SU-DHL-6 (cell line): ENCODE measurements around the gene FLT1.

Experiments
- H2AFZ ChIP-seq: fragments of 200-600 bp; sonication (generic); 2 replicates; pipeline ENCODE4 v1.6.1; 2014; ENCODE audit warnings: low read depth, mild to moderate bottlenecking, moderate library complexity, mixed read lengths, antibody characterized with exemption, low read length; ENCODE audit not compliant: severe bottlenecking
- H3F3A ChIP-seq: fragments of 200-600 bp; shearing (Covaris generic); 2 replicates; pipeline ENCODE4 v1.6.0; 2016; ENCODE audit warnings: antibody characterized with exemption, mild to moderate bottlenecking; ENCODE audit not compliant: insufficient read depth
- H3K27ac ChIP-seq: fragments of 200-600 bp; sonication (generic); 2 replicates; pipeline ENCODE4 v1.5.1; 2016; ENCODE audit warnings: low read depth, mild to moderate bottlenecking, low read length, moderate library complexity, mixed read lengths
- H3K27me3 ChIP-seq: fragments of 200-600 bp; sonication (generic), shearing (Covaris generic); 2 replicates; pipeline ENCODE4 v1.6.0; 2014; ENCODE audit warnings: mild to moderate bottlenecking, low read length
- H3K36me3 ChIP-seq: fragments of 200-600 bp; sonication (generic); 2 replicates; pipeline ENCODE4 v1.6.1; 2014; ENCODE audit warnings: mild to moderate bottlenecking, low read length, mixed read lengths
- H3K4me2 ChIP-seq: fragments of 300-600, 200-600 bp; shearing (Covaris generic), sonication (generic); 2 replicates; pipeline ENCODE4 v1.6.0; 2014; ENCODE audit warnings: low read length, low read depth, mild to moderate bottlenecking; ENCODE audit not compliant: poor library complexity, severe bottlenecking
- H3K4me3 ChIP-seq: fragments of 200-600 bp; sonication (generic); 2 replicates; pipeline ENCODE4 v1.5.1; 2014; ENCODE audit warnings: antibody characterized with exemption, low read length, mild to moderate bottlenecking, mixed read lengths; ENCODE audit not compliant: insufficient read depth, poor library complexity, severe bottlenecking
- H3K79me2 ChIP-seq: fragments of 200-600 bp; sonication (generic); 2 replicates; pipeline ENCODE4 v1.6.1; 2014; ENCODE audit warnings: mild to moderate bottlenecking, low read length, moderate library complexity; ENCODE audit not compliant: insufficient read depth
- H3K9ac ChIP-seq: fragments of 200-600 bp; sonication (generic); 2 replicates; pipeline ENCODE4 v1.7.0; 2014; ENCODE audit warnings: mild to moderate bottlenecking, low read length
- H3K9me2 ChIP-seq: fragments of 200-600 bp; sonication (generic); replicated peaks from 2 replicates; pipeline ENCODE4 v1.6.1; 2014; ENCODE audit warnings: low read length; ENCODE audit not compliant: insufficient read depth
- H3K9me3 ChIP-seq: fragments of 200-600 bp; sonication (generic); 2 replicates; pipeline ENCODE4 v1.6.1; 2014; ENCODE audit warnings: low read length, mixed read lengths; ENCODE audit not compliant: insufficient read depth
- H4K20me1 ChIP-seq: fragments of 200-600 bp; sonication (generic); 2 replicates; pipeline ENCODE4 v1.6.1; 2014; ENCODE audit warnings: low read depth, mild to moderate bottlenecking, antibody characterized with exemption, low read length, moderate library complexity, mixed read lengths
- EZH2phosphoT487 ChIP-seq: fragments of 200-600 bp; sonication (generic), shearing (Covaris generic); conservative IDR thresholded peaks from 2 replicates; pipeline ENCODE4 v1.6.1; 2018; ENCODE audit warnings: mild to moderate bottlenecking, antibody characterized with exemption, low read length, moderate library complexity, mixed read lengths
- TF ChIP-seq, protein P1 (sequence below): fragments of 200-600 bp; sonication (generic); IDR thresholded peaks from one replicate; pipeline ENCODE4 v1.5.1; 2017; ENCODE audit warnings: antibody characterized with exemption, mild to moderate bottlenecking, low read length, moderate library complexity; ENCODE audit not compliant: insufficient read depth, poor library complexity, severe bottlenecking

The FLT1 gene

DNA sequence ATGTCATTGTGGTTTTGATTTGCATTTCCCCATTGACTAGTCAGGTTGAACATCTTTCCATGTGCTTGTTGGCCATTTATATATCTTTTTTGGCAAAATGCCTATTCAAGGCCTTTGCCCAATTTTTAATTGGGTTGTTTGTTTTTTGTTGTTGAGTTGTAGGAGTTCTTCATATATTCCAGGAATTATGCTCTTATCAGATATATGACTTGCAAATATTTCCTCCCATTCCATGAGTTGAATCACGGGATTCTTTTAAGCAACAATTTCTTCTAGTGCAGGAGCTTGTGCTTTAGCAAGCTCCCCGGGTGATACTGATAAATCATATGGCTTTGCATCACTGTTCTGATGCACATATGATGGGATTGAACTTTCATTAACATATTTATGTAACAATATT lies 47.0 kb upstream of the FLT1 start:
- Histone ChIP-seq H3K9ac (no peak overlapping the region), H2AFZ (no peak overlapping the region), H3K9me2 (no peaks in the 10 kb centered on the region), H3K27ac (no peak overlapping the region), H3K36me3 (no peaks in the 10 kb centered on the region), H3K79me2 (no peaks in the 10 kb centered on the region), H3K27me3 (0 out of 2 replicates have a peak, but pooled peaks cover 6% of the 10 kb centered on the region), H4K20me1 (no peaks in the 10 kb centered on the region), H3K4me2 (no peak overlapping the region), H3K4me3 (no peak overlapping the region), H3F3A (no peaks in the 10 kb centered on the region), H3K9me3 (no peaks in the 10 kb centered on the region)
- no peak for TF ChIP-seq EZH2phosphoT487
- TF ChIP-seq, protein P1, sequence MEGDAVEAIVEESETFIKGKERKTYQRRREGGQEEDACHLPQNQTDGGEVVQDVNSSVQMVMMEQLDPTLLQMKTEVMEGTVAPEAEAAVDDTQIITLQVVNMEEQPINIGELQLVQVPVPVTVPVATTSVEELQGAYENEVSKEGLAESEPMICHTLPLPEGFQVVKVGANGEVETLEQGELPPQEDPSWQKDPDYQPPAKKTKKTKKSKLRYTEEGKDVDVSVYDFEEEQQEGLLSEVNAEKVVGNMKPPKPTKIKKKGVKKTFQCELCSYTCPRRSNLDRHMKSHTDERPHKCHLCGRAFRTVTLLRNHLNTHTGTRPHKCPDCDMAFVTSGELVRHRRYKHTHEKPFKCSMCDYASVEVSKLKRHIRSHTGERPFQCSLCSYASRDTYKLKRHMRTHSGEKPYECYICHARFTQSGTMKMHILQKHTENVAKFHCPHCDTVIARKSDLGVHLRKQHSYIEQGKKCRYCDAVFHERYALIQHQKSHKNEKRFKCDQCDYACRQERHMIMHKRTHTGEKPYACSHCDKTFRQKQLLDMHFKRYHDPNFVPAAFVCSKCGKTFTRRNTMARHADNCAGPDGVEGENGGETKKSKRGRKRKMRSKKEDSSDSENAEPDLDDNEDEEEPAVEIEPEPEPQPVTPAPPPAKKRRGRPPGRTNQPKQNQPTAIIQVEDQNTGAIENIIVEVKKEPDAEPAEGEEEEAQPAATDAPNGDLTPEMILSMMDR, result no peak

DNA sequence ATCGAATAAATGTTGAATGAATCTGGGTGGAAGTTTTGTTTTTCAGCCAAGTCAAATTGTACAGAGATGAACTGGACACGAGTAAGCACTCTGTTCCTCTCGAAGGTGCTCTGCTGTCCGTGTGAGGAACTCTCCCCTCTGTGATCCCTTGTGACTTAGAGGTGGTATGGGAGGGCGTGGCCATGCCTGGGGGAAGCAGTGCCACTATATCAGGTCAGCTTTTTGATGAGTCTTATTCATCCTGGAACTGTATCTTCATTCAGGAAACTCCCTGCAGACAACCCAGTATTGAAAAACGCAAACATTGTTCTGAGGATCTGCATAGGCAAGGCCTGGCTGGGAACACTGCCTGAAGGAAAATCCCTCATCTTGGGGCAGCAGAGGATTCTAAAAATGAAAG lies 45.7 kb upstream of the FLT1 start:
- TF ChIP-seq, protein P1, result no peak
- no peak for TF ChIP-seq EZH2phosphoT487
- Histone ChIP-seq H3K4me2 (no peak overlapping the region), H3K4me3 (no peak overlapping the region), H3K9me3 (no peaks in the 10 kb centered on the region), H3K27ac (no peak overlapping the region), H3F3A (no peaks in the 10 kb centered on the region), H2AFZ (no peak overlapping the region), H4K20me1 (no peaks in the 10 kb centered on the region), H3K9me2 (no peaks in the 10 kb centered on the region), H3K9ac (no peak overlapping the region), H3K36me3 (no peaks in the 10 kb centered on the region), H3K79me2 (no peaks in the 10 kb centered on the region), H3K27me3 (0 out of 2 replicates have a peak, but pooled peaks cover 6% of the 10 kb centered on the region)

DNA sequence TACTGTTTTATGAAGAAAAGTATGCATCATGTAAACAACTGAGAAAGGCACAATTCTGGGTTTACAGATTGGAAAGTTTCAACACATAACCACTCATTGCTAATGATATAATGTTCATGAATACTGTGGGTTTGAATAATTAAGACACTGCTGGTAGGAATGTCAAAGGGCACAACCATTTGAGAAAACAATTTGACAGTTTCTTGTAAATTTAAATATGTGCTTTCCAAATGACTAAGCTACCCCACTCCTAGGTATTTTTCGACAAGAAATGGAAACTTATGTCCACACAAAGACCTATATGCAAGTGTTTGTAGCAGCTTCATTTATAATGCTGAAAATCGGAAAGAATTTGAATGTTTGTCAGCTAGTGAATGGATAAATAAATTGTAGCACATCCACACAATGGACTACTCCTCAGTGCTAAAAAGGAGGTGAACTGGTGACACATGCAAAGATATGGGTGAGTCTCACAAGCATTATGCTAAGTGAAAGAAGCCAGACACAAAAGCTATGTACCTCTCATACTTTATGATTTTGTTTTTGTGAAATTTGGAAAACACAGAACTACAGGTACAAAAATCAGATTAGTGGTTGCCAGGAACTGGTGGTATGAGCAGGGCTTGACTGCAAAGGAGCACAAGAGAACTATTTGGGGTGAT lies 44.8 kb upstream of the FLT1 start:
- TF ChIP-seq, protein P1, result no peak
- no peak for TF ChIP-seq EZH2phosphoT487
- Histone ChIP-seq H3F3A (no peaks in the 10 kb centered on the region), H3K4me3 (no peak overlapping the region), H3K9me2 (no peaks in the 10 kb centered on the region), H3K79me2 (no peaks in the 10 kb centered on the region), H3K9me3 (no peaks in the 10 kb centered on the region), H3K27me3 (0 out of 2 replicates have a peak, but pooled peaks cover 6% of the 10 kb centered on the region), H2AFZ (no peak overlapping the region), H4K20me1 (no peaks in the 10 kb centered on the region), H3K9ac (no peak overlapping the region), H3K4me2 (no peak overlapping the region), H3K36me3 (no peaks in the 10 kb centered on the region), H3K27ac (no peak overlapping the region)
